ENCODE measurements around the gene CLPX. TPM values are rescaled to one million over a fixed set of nuclear protein-coding genes. Genes with fewer than 3 reads are reported as not detected.

CLPX gene
- total and polyA plus RNA-seq, 4 donors: 45.2 to 55.2 (median 47.5) TPM

GRCh38 chr15:65130941-65131340, 54.2 kb downstream of the CLPX start:
- no peaks in the 10 kb centered on the region for H3K9me3 ChIP-seq (ENCODE audit: control insufficient read depth, insufficient read depth, low read length)
- peaks cover 36% of the 10 kb centered on the region for H3K36me3 ChIP-seq (ENCODE audit: control insufficient read depth, insufficient read depth, low read length)
- no peaks in the 10 kb centered on the region for H3K27me3 ChIP-seq (ENCODE audit: control insufficient read depth, insufficient read depth, low read length)
- H3K27ac ChIP-seq (ENCODE audit: low read depth, low read length): no peak overlapping the region
- peaks cover 16% of the 10 kb centered on the region for H3K4me1 ChIP-seq (ENCODE audit: control insufficient read depth, insufficient read depth, low read length)
- DNase-seq (ENCODE audit: low read depth in 4 of 6, low spot score in 6 of 6): no peak
- no peak overlapping the region for H3K4me3 ChIP-seq (ENCODE audit: low read depth, low read length)
- WGBS (ENCODE audit: insufficient coverage): 74% methylated on average over 3 of the region's 5 CpGs

GRCh38 chr15:65115542-65115941, 69.6 kb downstream of the CLPX start:
- peaks cover 50% of the 10 kb centered on the region for H3K36me3 ChIP-seq (ENCODE audit: control insufficient read depth, insufficient read depth, low read length)
- H3K4me1 ChIP-seq (ENCODE audit: control insufficient read depth, insufficient read depth, low read length): no peaks in the 10 kb centered on the region
- WGBS (ENCODE audit: insufficient coverage): 60% methylated on average over 1 of the region's 5 CpGs
- peak overlapping the region; percentile 43 for H3K27ac ChIP-seq (ENCODE audit: low read depth, low read length)
- DNase-seq (ENCODE audit: low read depth in 4 of 6, low spot score in 6 of 6): peak in 2 of 6 donors; percentile 57 to 59
- no peak overlapping the region for H3K4me3 ChIP-seq (ENCODE audit: low read depth, low read length)
- no peaks in the 10 kb centered on the region for H3K9me3 ChIP-seq (ENCODE audit: control insufficient read depth, insufficient read depth, low read length)
- H3K27me3 ChIP-seq (ENCODE audit: control insufficient read depth, insufficient read depth, low read length): no peaks in the 10 kb centered on the region

GRCh38 chr15:65115086-65115485, 70.1 kb downstream of the CLPX start, which contains the start of gene UBAP1L:
TSS of gene UBAP1L (minus strand) at chr15:65115200. CDS start at chr15:65106215, 8,985 bp downstream.
- H3K27ac ChIP-seq (ENCODE audit: low read depth, low read length): peak within 1 kb of the TSS; percentile 43
- no CpG with 5 or more reads among the region's 2 CpGs for WGBS (ENCODE audit: insufficient coverage)
- H3K36me3 ChIP-seq (ENCODE audit: control insufficient read depth, insufficient read depth, low read length): peaks cover 46% of the 10 kb centered on the region

DNA sequence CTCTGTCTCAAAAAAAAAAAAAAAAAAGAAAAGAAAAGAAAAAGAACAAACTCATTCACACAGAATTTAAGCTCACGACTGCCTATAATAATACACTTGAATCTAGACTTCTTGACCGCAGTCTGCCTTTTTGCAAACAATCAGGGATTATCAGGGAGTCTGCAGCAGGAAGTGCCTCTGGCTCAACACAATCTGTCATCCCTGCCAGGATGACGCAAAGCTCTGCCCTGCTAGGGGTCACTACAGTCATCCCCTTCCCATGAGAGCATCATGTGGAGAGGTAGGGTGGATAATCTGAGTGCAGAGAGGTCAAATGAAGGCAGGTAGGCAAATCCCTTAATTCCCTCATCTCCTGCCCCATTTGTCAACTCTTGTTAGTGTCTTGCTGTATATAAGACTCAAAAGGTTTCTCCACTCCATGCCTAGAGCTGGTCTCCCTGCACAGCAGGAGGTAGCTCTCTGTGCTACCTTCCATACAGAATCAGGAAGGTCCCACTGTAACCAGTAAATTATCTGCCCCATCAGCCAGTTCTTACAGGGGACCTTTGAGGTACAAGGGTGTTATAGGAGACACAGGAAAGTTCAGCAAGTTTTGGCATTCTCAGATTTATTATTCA, 74.4 kb downstream of the CLPX start:
- H3K4me3 ChIP-seq (ENCODE audit: low read depth, low read length): no peak overlapping the region
- WGBS (ENCODE audit: insufficient coverage): 57% methylated on average over 3 of the region's 3 CpGs
- no peak for DNase-seq (ENCODE audit: low read depth in 4 of 6, low spot score in 6 of 6)
- H3K36me3 ChIP-seq (ENCODE audit: control insufficient read depth, insufficient read depth, low read length): peaks cover 29% of the 10 kb centered on the region
- no peaks in the 10 kb centered on the region for H3K4me1 ChIP-seq (ENCODE audit: control insufficient read depth, insufficient read depth, low read length)
- H3K27ac ChIP-seq (ENCODE audit: low read depth, low read length): no peak overlapping the region
- no peaks in the 10 kb centered on the region for H3K9me3 ChIP-seq (ENCODE audit: control insufficient read depth, insufficient read depth, low read length)
- no peaks in the 10 kb centered on the region for H3K27me3 ChIP-seq (ENCODE audit: control insufficient read depth, insufficient read depth, low read length)

More at GRCh38 chr15:65115086-65115485, 70.1 kb downstream of the CLPX start, which contains the start of gene UBAP1L:
- no peaks in the 10 kb centered on the region for H3K9me3 ChIP-seq (ENCODE audit: control insufficient read depth, insufficient read depth, low read length)
- H3K4me3 ChIP-seq (ENCODE audit: low read depth, low read length): no peak within 1 kb of the TSS
- no peaks in the 10 kb centered on the region for H3K4me1 ChIP-seq (ENCODE audit: control insufficient read depth, insufficient read depth, low read length)
- no peaks in the 10 kb centered on the region for H3K27me3 ChIP-seq (ENCODE audit: control insufficient read depth, insufficient read depth, low read length)
- peak in 1 of 6 donors; percentile 64 for DNase-seq (ENCODE audit: low read depth in 4 of 6, low spot score in 6 of 6)

DNA sequence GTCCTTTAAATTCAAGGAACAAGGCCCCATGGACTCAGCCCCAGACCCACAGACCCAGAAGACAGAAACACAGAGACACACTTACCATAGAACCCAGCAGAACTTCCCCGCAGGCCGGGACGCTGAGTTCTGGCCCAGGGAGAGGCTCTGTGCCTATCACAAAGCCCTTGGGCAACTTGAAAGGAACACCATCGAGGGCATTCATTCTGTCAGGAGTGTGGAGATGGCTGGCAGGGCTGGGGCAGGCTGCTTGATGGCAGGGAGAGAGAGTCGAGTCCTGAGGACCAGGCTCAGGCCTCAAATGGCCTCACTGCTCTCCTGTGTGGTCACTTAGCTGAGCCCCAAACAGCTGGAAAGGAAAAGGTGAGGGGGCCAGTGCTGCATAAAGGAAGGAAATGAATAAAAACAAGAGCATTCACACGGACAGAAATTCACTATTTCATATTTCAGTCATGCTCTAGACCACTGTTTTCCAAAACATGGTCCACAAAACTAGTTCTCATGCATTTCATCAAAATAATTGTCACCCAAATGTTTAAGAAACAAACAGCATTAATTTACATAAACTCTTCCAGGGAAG, 79.0 kb downstream of the CLPX start:
- Histone ChIP-seq H3K9me3 (ENCODE audit: control insufficient read depth, insufficient read depth, low read length) (no peaks in the 10 kb centered on the region), H3K27me3 (ENCODE audit: control insufficient read depth, insufficient read depth, low read length) (no peaks in the 10 kb centered on the region), H3K4me1 (ENCODE audit: control insufficient read depth, insufficient read depth, low read length) (peaks cover 8% of the 10 kb centered on the region), H3K27ac (ENCODE audit: low read depth, low read length) (no peak overlapping the region), H3K4me3 (ENCODE audit: low read depth, low read length) (no peak overlapping the region), H3K36me3 (ENCODE audit: control insufficient read depth, insufficient read depth, low read length) (peaks cover 35% of the 10 kb centered on the region)
- DNase-seq (ENCODE audit: low read depth in 4 of 6, low spot score in 6 of 6): no peak
- WGBS (ENCODE audit: insufficient coverage): 95% methylated on average over 5 of the region's 6 CpGs

- Histone ChIP-seq H3K36me3 (ENCODE audit: control insufficient read depth, insufficient read depth, low read length) (peaks cover 42% of the 10 kb centered on the region), H3K4me1 (ENCODE audit: control insufficient read depth, insufficient read depth, low read length) (peaks cover 8% of the 10 kb centered on the region), H3K9me3 (ENCODE audit: control insufficient read depth, insufficient read depth, low read length) (no peaks in the 10 kb centered on the region), H3K27ac (ENCODE audit: low read depth, low read length) (no peak overlapping the region), H3K27me3 (ENCODE audit: control insufficient read depth, insufficient read depth, low read length) (no peaks in the 10 kb centered on the region), H3K4me3 (ENCODE audit: low read depth, low read length) (no peak overlapping the region)
- no peak for DNase-seq (ENCODE audit: low read depth in 4 of 6, low spot score in 6 of 6)
- WGBS (ENCODE audit: insufficient coverage): 81% methylated on average over 3 of the region's 5 CpGs
Measured at GRCh38 chr15:65105038-65105437, 80.1 kb downstream of the CLPX start.

GRCh38 chr15:65102912-65103311, 82.2 kb downstream of the CLPX start:
- no peak overlapping the region for H3K27ac ChIP-seq (ENCODE audit: low read depth, low read length)
- DNase-seq (ENCODE audit: low read depth in 4 of 6, low spot score in 6 of 6): no peak
- no peak overlapping the region for H3K4me3 ChIP-seq (ENCODE audit: low read depth, low read length)
- peaks cover 63% of the 10 kb centered on the region for H3K36me3 ChIP-seq (ENCODE audit: control insufficient read depth, insufficient read depth, low read length)
- H3K4me1 ChIP-seq (ENCODE audit: control insufficient read depth, insufficient read depth, low read length): peaks cover 8% of the 10 kb centered on the region
- H3K9me3 ChIP-seq (ENCODE audit: control insufficient read depth, insufficient read depth, low read length): no peaks in the 10 kb centered on the region
- 100% methylated on average over 2 of the region's 3 CpGs for WGBS (ENCODE audit: insufficient coverage)
- H3K27me3 ChIP-seq (ENCODE audit: control insufficient read depth, insufficient read depth, low read length): no peaks in the 10 kb centered on the region

- H3K27ac ChIP-seq (ENCODE audit: low read depth, low read length): no peak overlapping the region
- no peak overlapping the region for H3K4me3 ChIP-seq (ENCODE audit: low read depth, low read length)
- H3K9me3 ChIP-seq (ENCODE audit: control insufficient read depth, insufficient read depth, low read length): no peaks in the 10 kb centered on the region
- peaks cover 8% of the 10 kb centered on the region for H3K4me1 ChIP-seq (ENCODE audit: control insufficient read depth, insufficient read depth, low read length)
- no peak for DNase-seq (ENCODE audit: low read depth in 4 of 6, low spot score in 6 of 6)
- 37% methylated on average over 74 of the region's 75 CpGs for WGBS (ENCODE audit: insufficient coverage)
- H3K27me3 ChIP-seq (ENCODE audit: control insufficient read depth, insufficient read depth, low read length): no peaks in the 10 kb centered on the region
- peaks cover 71% of the 10 kb centered on the region for H3K36me3 ChIP-seq (ENCODE audit: control insufficient read depth, insufficient read depth, low read length)
Measured at GRCh38 chr15:65101891-65102708, 83.0 kb downstream of the CLPX start.

- WGBS (ENCODE audit: insufficient coverage): 32% methylated on average over 9 of the region's 9 CpGs
- H3K27me3 ChIP-seq (ENCODE audit: control insufficient read depth, insufficient read depth, low read length): no peaks in the 10 kb centered on the region
- peak in 5 of 6 donors; percentile 60 to 93 (median 69) for DNase-seq (ENCODE audit: low read depth in 4 of 6, low spot score in 6 of 6)
- peaks cover 8% of the 10 kb centered on the region for H3K4me1 ChIP-seq (ENCODE audit: control insufficient read depth, insufficient read depth, low read length)
- no peak overlapping the region for H3K4me3 ChIP-seq (ENCODE audit: low read depth, low read length)
- peaks cover 75% of the 10 kb centered on the region for H3K36me3 ChIP-seq (ENCODE audit: control insufficient read depth, insufficient read depth, low read length)
- no peak overlapping the region for H3K27ac ChIP-seq (ENCODE audit: low read depth, low read length)
- no peaks in the 10 kb centered on the region for H3K9me3 ChIP-seq (ENCODE audit: control insufficient read depth, insufficient read depth, low read length)
Measured at GRCh38 chr15:65101411-65101890, 83.7 kb downstream of the CLPX start.

All from spinal cord (tissue), 10 donors.